GM12878 (cell line): Measurements from ENCODE around the gene ZNF628. TPM values are rescaled to one million over a fixed set of nuclear protein-coding genes. Genes with fewer than 3 reads are reported as not detected.
A peak's percentile ranks its signal among the peaks of the same experiment; 100 is the strongest.

ENCODE experiments used
- ASH2L ChIP-seq: fragments of 300-600, 200-600 bp; sonication (generic); IDR thresholded peaks from 2 replicates; pipeline ENCODE4 v1.6.1; 2017; ENCODE audit warnings: low read depth, mild to moderate bottlenecking, borderline replicate concordance
- BRCA1 ChIP-seq: IDR thresholded peaks from 2 replicates; pipeline ENCODE4 v1.6.1; 2011; ENCODE audit warnings: low read depth, low read length, improper control_type of control experiment
- DPF2 ChIP-seq: fragments of 450-650 bp; IDR thresholded peaks from 2 replicates; pipeline ENCODE4 v1.6.1; 2017; ENCODE audit warnings: mild to moderate bottlenecking
- EED ChIP-seq: sonication (generic); IDR thresholded peaks from 2 replicates; pipeline ENCODE4 v1.6.1; 2016; ENCODE audit warnings: antibody characterized with exemption, low read depth
- EP300 ChIP-seq, 2 experiments: fragments of 150-350 bp in 1 of 2; IDR thresholded peaks; 2 replicates each; pipeline ENCODE4 v1.6.1; 2011 to 2012; ENCODE audit warnings: low read depth in 2 of 2, low read length in 2 of 2, borderline replicate concordance in 1 of 2, improper control_type of control experiment in 1 of 2, inconsistent platforms in 1 of 2; ENCODE audit not compliant: control insufficient read depth in 1 of 2
- MYB ChIP-seq: fragments of 150-350 bp; IDR thresholded peaks from 2 replicates; pipeline ENCODE4 v1.6.1; 2014; ENCODE audit warnings: mild to moderate bottlenecking, low read depth, low read length, borderline replicate concordance
- NFYB ChIP-seq: IDR thresholded peaks from 2 replicates; pipeline ENCODE4 v1.6.1; 2011; ENCODE audit warnings: low read depth, mild to moderate bottlenecking, low read length, improper control_type of control experiment, moderate library complexity; ENCODE audit not compliant: insufficient read depth
- NR2C1 ChIP-seq: fragments of 450-650 bp; IDR thresholded peaks from 2 replicates; pipeline ENCODE4 v1.6.1; 2017; ENCODE audit warnings: antibody characterized with exemption, mild to moderate bottlenecking, moderate library complexity
- PBX3 ChIP-seq: IDR thresholded peaks from 2 replicates; pipeline ENCODE4 v1.6.1; 2011; ENCODE audit warnings: mild to moderate bottlenecking, low read depth, low read length, moderate library complexity; ENCODE audit not compliant: insufficient replicate concordance
- RAD21 ChIP-seq: IDR thresholded peaks from 2 replicates; pipeline ENCODE4 v1.6.1; 2011; ENCODE audit warnings: mild to moderate bottlenecking, low read depth, low read length, moderate library complexity; ENCODE audit not compliant: insufficient read depth
- RELA ChIP-seq: fragments of 450-650 bp; IDR thresholded peaks from 2 replicates; pipeline ENCODE4 v1.8.0; 2014; ENCODE audit warnings: borderline replicate concordance; ENCODE audit not compliant: partially characterized antibody
- RFX5 ChIP-seq: IDR thresholded peaks from 2 replicates; pipeline ENCODE4 v1.6.1; 2011; ENCODE audit warnings: low read depth, low read length, improper control_type of control experiment
- SMC3 ChIP-seq: IDR thresholded peaks from 2 replicates; pipeline ENCODE4 v1.6.1; 2011; ENCODE audit warnings: low read length, improper control_type of control experiment, borderline replicate concordance
- SREBF1 ChIP-seq: IDR thresholded peaks from 2 replicates; pipeline ENCODE4 v1.6.1; 2012; ENCODE audit warnings: mild to moderate bottlenecking, low read length
- TAF1 ChIP-seq: IDR thresholded peaks from 2 replicates; pipeline ENCODE4 v1.6.1; 2011; ENCODE audit warnings: mild to moderate bottlenecking, low read depth, low read length, borderline replicate concordance
- TARDBP ChIP-seq: IDR thresholded peaks from 2 replicates; pipeline ENCODE4 v1.6.1; 2016; ENCODE audit warnings: borderline replicate concordance
- TCF12 ChIP-seq: IDR thresholded peaks from 2 replicates; pipeline ENCODE4 v1.6.1; 2011; ENCODE audit warnings: low read depth, mild to moderate bottlenecking, low read length
- TCF3 ChIP-seq: IDR thresholded peaks from 2 replicates; pipeline ENCODE4 v1.6.1; 2012; ENCODE audit warnings: low read depth, mild to moderate bottlenecking, low read length, borderline replicate concordance; ENCODE audit not compliant: insufficient read depth
- ZNF592 ChIP-seq: fragments of 450-650 bp; IDR thresholded peaks from 2 replicates; pipeline ENCODE4 v1.6.1; 2017; ENCODE audit warnings: mild to moderate bottlenecking, moderate library complexity
- ZNF687 ChIP-seq: fragments of 450-650 bp; IDR thresholded peaks from 2 replicates; pipeline ENCODE4 v1.6.1; 2017; ENCODE audit warnings: mild to moderate bottlenecking, moderate library complexity
- polyA plus RNA-seq, 11 experiments: library from polyadenylated mRNA; depleted of rRNA in 4 of 11; unstranded in 6 of 11; stranded (reverse) in 5 of 11; fragments of >200 nt; fragmentation: Nextera tagmentation in 4 of 11; fragmentation: Illumina TruSeq in 1 of 11; extraction: Ambion mirVana in 4 of 11; extraction: Trizol in 1 of 11; gene quantifications; 1 replicate in 1 of 11; 2 replicates in 10 of 11; pipeline versions ENCODE4 v1.2.1 to v1.2.3, GENCODE V29; 2011 to 2016; ENCODE audit warnings: inconsistent platforms in 2 of 11, missing spikeins in 2 of 11, low read depth in 1 of 11
- total RNA-seq, 4 experiments: library from RNA; depleted of rRNA in 3 of 4; stranded (reverse); fragments of >200 nt in 3 of 4; fragmentation: Illumina TruSeq in 1 of 4; extraction: Trizol in 1 of 4; gene quantifications; 2 replicates each; pipeline versions ENCODE4 v1.2.1 to v1.2.3, GENCODE V29; 2013 to 2021

The ZNF628 gene
- total and polyA plus RNA-seq, 10 of the 15 experiments (the other 5 are each of a cell fraction or from before 2014, with no cell fraction given), result 0.04 to 11.3 (median 1.6) TPM; not detected in 1

- TF ChIP-seq TCF12 (0 out of 2 replicates have a peak, but pooled peaks have one; percentile 32), RELA (peak; percentile 41), DPF2 (0 out of 2 replicates have a peak, but pooled peaks have one; percentile 24), MYB (no peak), EED (0 out of 2 replicates have a peak, but pooled peaks have one; percentile 20), BRCA1 (no peak), TARDBP (0 out of 2 replicates have a peak, but pooled peaks have one; percentile 27), SMC3 (peak; percentile 100), ASH2L (no peak), ZNF687 (peak; percentile 17; the same call in 1 of the 2 replicates), RAD21 (peak; percentile 96), EP300 (IDR thresholded peaks at IDR 0.05; ENCODE audit: borderline replicate concordance in 1 of 2, control insufficient read depth in 1 of 2, low read depth in 2 of 2, low read length in 2 of 2) (peak in 1 of 2 experiments; percentile 16; a peak in 1 of 4 replicates), RFX5 (peak; percentile 100), NFYB (peak; percentile 96), ZNF592 (no peak), SREBF1 (no peak), PBX3 (no peak), NR2C1 (peak; percentile 62), TCF3 (0 out of 2 replicates have a peak, but pooled peaks have one; percentile 32), TAF1 (no peak)
Observed at GRCh38 chr19:55516878-55517620, 40.6 kb downstream of the ZNF628 start (continued).
